Duodenal mucosa (tissue), 2 donors: ENCODE results near the gene KCNIP4.

Source experiments
- H3K27ac ChIP-seq: one replicate; pipeline ENCODE4 v1.7.0; 2013; ENCODE audit warnings: low read depth, low read length
- H3K27me3 ChIP-seq, 2 donors: one replicate each; pipeline ENCODE4 v1.7.0; 2013; ENCODE audit warnings: low read length in 2 of 2, control low read depth in 1 of 2; ENCODE audit not compliant: insufficient read depth in 2 of 2, control insufficient read depth in 1 of 2
- H3K36me3 ChIP-seq, 2 donors: one replicate each; pipeline ENCODE4 v1.7.0; 2013; ENCODE audit warnings: low read length in 2 of 2, control low read depth in 1 of 2; ENCODE audit not compliant: insufficient read depth in 2 of 2, control insufficient read depth in 1 of 2
- H3K4me1 ChIP-seq, 2 donors: one replicate each; pipeline ENCODE4 v1.7.0; 2013; ENCODE audit warnings: low read length in 2 of 2, control low read depth in 1 of 2; ENCODE audit not compliant: insufficient read depth in 2 of 2, control insufficient read depth in 1 of 2
- H3K4me3 ChIP-seq, 2 donors: one replicate each; pipeline ENCODE4 v1.7.0; 2013; ENCODE audit warnings: low read length in 2 of 2, low read depth in 1 of 2
- H3K9ac ChIP-seq, 2 donors: one replicate each; pipeline ENCODE4 v1.7.0; 2013; ENCODE audit warnings: low read length in 2 of 2, low read depth in 1 of 2
- H3K9me3 ChIP-seq, 2 donors: one replicate each; pipeline ENCODE4 v1.7.0; 2013; ENCODE audit warnings: low read length in 2 of 2, control low read depth in 1 of 2; ENCODE audit not compliant: control insufficient read depth in 1 of 2

The KCNIP4 gene

GRCh38 chr4:20700007-20700761, 1248.4 kb downstream of the KCNIP4 start, which contains the start of gene PACRGL:
PACRGL (plus strand) TSS chr4:20700458; CDS start chr4:20704482, 4,024 bp downstream.
- Histone ChIP-seq H3K4me3 (peak within 1 kb of the TSS; percentile 83 to 91), H3K27ac (no peak within 1 kb of the TSS), H3K27me3 (no peaks in the 10 kb centered on the region), H3K9me3 (no peaks in the 10 kb centered on the region), H3K36me3 (peaks cover 8 to 9% of the 10 kb centered on the region in 2 donors), H3K9ac (peak within 1 kb of the TSS; percentile 70), H3K4me1 (peaks cover 7 to 11% of the 10 kb centered on the region in 2 donors)

GRCh38 chr4:20698820-20699219, 1249.8 kb downstream of the KCNIP4 start:
- Histone ChIP-seq H3K27ac (no peak overlapping the region), H3K36me3 (no peaks in the 10 kb centered on the region), H3K9me3 (no peaks in the 10 kb centered on the region), H3K4me1 (peaks cover 7 to 11% of the 10 kb centered on the region in 2 donors), H3K9ac (no peak overlapping the region), H3K27me3 (no peaks in the 10 kb centered on the region), H3K4me3 (no peak overlapping the region)

GRCh38 chr4:20698382-20698781, 1250.2 kb downstream of the KCNIP4 start:
- H3K4me3 ChIP-seq = no peak overlapping the region
- H3K27me3 ChIP-seq = no peaks in the 10 kb centered on the region
- no peaks in the 10 kb centered on the region for H3K9me3 ChIP-seq
- H3K9ac ChIP-seq = no peak overlapping the region
- H3K4me1 ChIP-seq = peaks cover 7 to 11% of the 10 kb centered on the region in 2 donors
- H3K36me3 ChIP-seq = no peaks in the 10 kb centered on the region
- no peak overlapping the region for H3K27ac ChIP-seq

DNA sequence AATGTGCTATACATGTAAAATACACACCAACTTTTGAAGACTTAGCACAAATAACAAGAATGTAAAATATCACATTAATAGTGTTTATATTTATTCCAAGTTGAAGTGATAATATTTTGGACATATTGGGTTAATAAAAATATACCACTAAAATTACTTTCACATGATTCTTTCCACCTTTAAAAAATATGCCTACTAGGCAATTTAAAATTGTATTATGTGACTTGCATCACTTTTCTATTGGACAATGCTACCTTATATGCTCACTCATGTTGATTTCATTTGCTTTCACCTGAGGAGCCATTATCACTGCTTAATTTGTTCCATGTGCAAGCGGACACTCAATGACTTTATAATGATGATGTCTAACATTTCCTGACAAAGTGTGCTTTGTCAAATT, 1251.8 kb downstream of the KCNIP4 start:
- H3K4me3 ChIP-seq = no peak overlapping the region
- H3K4me1 ChIP-seq = peaks cover 7 to 11% of the 10 kb centered on the region in 2 donors
- H3K27ac ChIP-seq = no peak overlapping the region
- H3K9me3 ChIP-seq = no peaks in the 10 kb centered on the region
- no peak overlapping the region for H3K9ac ChIP-seq
- H3K27me3 ChIP-seq = no peaks in the 10 kb centered on the region
- no peaks in the 10 kb centered on the region for H3K36me3 ChIP-seq

DNA sequence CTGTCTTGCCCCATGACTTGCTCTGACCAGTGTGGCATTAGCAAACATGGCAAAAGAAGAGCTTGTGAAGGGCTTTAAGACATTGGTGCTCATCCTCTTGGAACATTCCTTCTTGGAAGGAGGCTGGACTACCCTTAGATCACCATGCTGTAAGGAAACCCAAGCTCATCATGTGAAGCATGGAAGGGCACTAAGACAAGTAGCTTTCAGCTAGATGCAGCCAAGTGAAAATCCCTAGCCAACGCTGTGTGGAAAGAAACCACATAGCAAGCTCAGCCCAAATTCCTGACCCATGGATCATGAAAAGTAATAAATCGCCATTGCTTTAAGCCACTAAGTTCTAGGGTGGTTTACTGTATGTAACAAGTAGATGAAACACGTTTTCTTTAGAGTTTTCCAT, 1260.7 kb downstream of the KCNIP4 start:
- no peaks in the 10 kb centered on the region for H3K9me3 ChIP-seq
- no peak overlapping the region for H3K9ac ChIP-seq
- H3K27me3 ChIP-seq = peaks cover 0 to 4% of the 10 kb centered on the region in 2 donors
- H3K27ac ChIP-seq = no peak overlapping the region
- H3K4me3 ChIP-seq = no peak overlapping the region
- H3K4me1 ChIP-seq = no peaks in the 10 kb centered on the region
- no peaks in the 10 kb centered on the region for H3K36me3 ChIP-seq

- Histone ChIP-seq H3K4me3 (no peak overlapping the region), H3K36me3 (no peaks in the 10 kb centered on the region), H3K9ac (no peak overlapping the region), H3K27ac (no peak overlapping the region), H3K9me3 (no peaks in the 10 kb centered on the region), H3K27me3 (peaks cover 0 to 4% of the 10 kb centered on the region in 2 donors), H3K4me1 (no peaks in the 10 kb centered on the region)
Measured at GRCh38 chr4:20684852-20685763, 1263.5 kb downstream of the KCNIP4 start.

GRCh38 chr4:20683766-20684165, 1264.8 kb downstream of the KCNIP4 start:
- no peaks in the 10 kb centered on the region for H3K36me3 ChIP-seq
- H3K27me3 ChIP-seq = peaks cover 0 to 4% of the 10 kb centered on the region in 2 donors
- no peak overlapping the region for H3K27ac ChIP-seq
- no peaks in the 10 kb centered on the region for H3K9me3 ChIP-seq
- no peak overlapping the region for H3K4me3 ChIP-seq
- no peak overlapping the region for H3K9ac ChIP-seq
- no peaks in the 10 kb centered on the region for H3K4me1 ChIP-seq

DNA sequence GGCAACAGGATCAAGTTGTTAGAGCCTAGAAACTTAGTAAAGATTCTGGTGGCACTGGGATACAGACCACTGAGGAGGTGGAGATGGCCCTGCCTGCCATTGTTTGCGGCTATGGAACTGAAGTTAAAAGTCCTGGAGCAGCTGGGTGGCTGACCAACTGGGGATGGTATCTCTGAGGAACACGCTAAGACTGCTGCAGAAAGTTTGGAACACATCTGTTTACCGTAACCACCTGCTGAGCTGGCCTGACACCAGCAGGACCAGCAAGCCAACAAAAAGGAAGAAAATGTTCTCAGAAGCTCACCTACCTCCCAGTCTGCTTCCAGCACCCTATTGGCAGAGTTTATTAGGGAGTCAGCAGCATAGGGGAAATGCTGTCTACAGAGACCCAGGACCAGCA, 1265.7 kb downstream of the KCNIP4 start:
- Histone ChIP-seq H3K27ac (no peak overlapping the region), H3K4me1 (no peaks in the 10 kb centered on the region), H3K36me3 (no peaks in the 10 kb centered on the region), H3K27me3 (peaks cover 0 to 4% of the 10 kb centered on the region in 2 donors), H3K9me3 (no peaks in the 10 kb centered on the region), H3K9ac (no peak overlapping the region), H3K4me3 (no peak overlapping the region)

DNA sequence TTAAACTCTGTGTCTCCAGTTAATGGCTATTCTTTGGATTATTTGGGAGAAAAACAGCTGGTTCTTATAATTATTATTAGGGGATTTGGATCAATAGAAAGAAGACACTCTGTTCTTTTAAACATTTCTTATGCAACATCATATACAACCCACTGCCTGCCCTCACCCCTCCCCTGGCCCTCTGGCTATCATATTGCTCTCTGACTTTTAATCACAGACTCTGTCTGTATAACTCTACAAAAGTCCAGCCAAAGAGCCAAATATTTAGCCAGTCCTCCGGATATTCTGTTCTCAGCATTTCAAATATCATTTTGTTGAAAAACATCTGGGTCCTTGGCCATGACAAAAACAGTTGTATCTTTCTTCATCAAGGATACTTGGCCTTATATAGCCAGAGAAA, 1267.3 kb downstream of the KCNIP4 start:
- Histone ChIP-seq H3K36me3 (no peaks in the 10 kb centered on the region), H3K9me3 (no peaks in the 10 kb centered on the region), H3K9ac (no peak overlapping the region), H3K27me3 (peaks cover 0 to 3% of the 10 kb centered on the region in 2 donors), H3K4me3 (no peak overlapping the region), H3K4me1 (no peaks in the 10 kb centered on the region), H3K27ac (no peak overlapping the region)

- no peaks in the 10 kb centered on the region for H3K4me1 ChIP-seq
- no peaks in the 10 kb centered on the region for H3K36me3 ChIP-seq
- no peak overlapping the region for H3K9ac ChIP-seq
- H3K9me3 ChIP-seq = no peaks in the 10 kb centered on the region
- H3K4me3 ChIP-seq = no peak overlapping the region
- no peaks in the 10 kb centered on the region for H3K27me3 ChIP-seq
- no peak overlapping the region for H3K27ac ChIP-seq
Measured at GRCh38 chr4:20680736-20681135, 1267.8 kb downstream of the KCNIP4 start.
